Measurements from ENCODE around the gene ADAMTSL2. TPM values are rescaled to one million over a fixed set of nuclear protein-coding genes. Genes with fewer than 3 reads are reported as not detected.

ADAMTSL2 gene
- polyA plus RNA-seq, 1 donor = 1.2 TPM

GRCh38 chr9:133499892-133500270, 34.6 kb upstream of the ADAMTSL2 start:
- no peak for DNase-seq

GRCh38 chr9:133502112-133502511, 32.4 kb upstream of the ADAMTSL2 start:
- DNase-seq = no peak

GRCh38 chr9:133505186-133505830, 29.2 kb upstream of the ADAMTSL2 start:
- DNase-seq = no peak

GRCh38 chr9:133505901-133506652, 28.4 kb upstream of the ADAMTSL2 start:
- no peak for DNase-seq

GRCh38 chr9:133506653-133507038, 27.9 kb upstream of the ADAMTSL2 start:
- no peak for DNase-seq

GRCh38 chr9:133507246-133507965, 27.1 kb upstream of the ADAMTSL2 start:
- no peak for DNase-seq

- no peak for DNase-seq
Measured at GRCh38 chr9:133508046-133508445, 26.5 kb upstream of the ADAMTSL2 start.

- peak; percentile 71 for DNase-seq
Measured at GRCh38 chr9:133509179-133510083, 25.1 kb upstream of the ADAMTSL2 start.

- no peak for DNase-seq
Measured at GRCh38 chr9:133510926-133511505, 23.5 kb upstream of the ADAMTSL2 start.

GRCh38 chr9:133511607-133512006, 22.9 kb upstream of the ADAMTSL2 start:
- DNase-seq = no peak

GRCh38 chr9:133512253-133513213, 22.0 kb upstream of the ADAMTSL2 start:
- DNase-seq = no peak

GRCh38 chr9:133513214-133514100, 21.0 kb upstream of the ADAMTSL2 start:
- no peak for DNase-seq

- no peak for DNase-seq
Measured at GRCh38 chr9:133514460-133515239, 19.9 kb upstream of the ADAMTSL2 start.

- DNase-seq = no peak
Measured at GRCh38 chr9:133515240-133515610, 19.3 kb upstream of the ADAMTSL2 start.

GRCh38 chr9:133515615-133516255, 18.8 kb upstream of the ADAMTSL2 start:
- DNase-seq = no peak

- DNase-seq = no peak
Measured at GRCh38 chr9:133516256-133516960, 18.1 kb upstream of the ADAMTSL2 start.

GRCh38 chr9:133516961-133517350, 17.5 kb upstream of the ADAMTSL2 start:
- DNase-seq = no peak

Data from left kidney (tissue), 2 donors.